Erythroblast (primary cell): ENCODE data around the gene PDZD8.

Source experiments
- GATA1 ChIP-seq: IDR thresholded peaks from 2 replicates; pipeline ENCODE4 v1.6.1; 2011; ENCODE audit warnings: low read depth, mild to moderate bottlenecking, control low read depth, low read length, moderate library complexity
- POLR2A ChIP-seq: IDR thresholded peaks from 2 replicates; pipeline ENCODE4 v1.6.1; 2011; ENCODE audit warnings: mild to moderate bottlenecking, low read length

- TF ChIP-seq POLR2A (no peak), GATA1 (no peak)
These were observed 120.2 kb downstream of the PDZD8 start for GRCh38 chr10:117254774-117255735.
